K562 (cell line): Measurements from ENCODE around the gene CTSD. TPM values are rescaled to one million over a fixed set of nuclear protein-coding genes. Genes with fewer than 3 reads are reported as not detected.

Experiments used
- CHD7 ChIP-seq: fragments of 200-600 bp; sonication (generic); IDR thresholded peaks from one replicate; pipeline ENCODE4 v1.6.1; 2012; ENCODE audit warnings: mild to moderate bottlenecking, low read depth, low read length, inconsistent platforms
- FOSL1 ChIP-seq: fragments of 200-800 bp; sonication (Bioruptor generic); conservative IDR thresholded peaks from 2 replicates; pipeline ENCODE4 v1.6.1; 2016; ENCODE audit warnings: missing genetic modification characterization, missing compliant biosample characterization
- TFAP4 ChIP-seq: sonication (generic); formaldehyde crosslinking; IDR thresholded peaks from 2 replicates; pipeline ENCODE4 v1.8.0; 2022; ENCODE audit warnings: missing genetic modification reagents, mild to moderate bottlenecking, moderate library complexity, borderline replicate concordance
- polyA plus RNA-seq, 8 experiments: library from polyadenylated mRNA; depleted of rRNA in 4 of 8; stranded (reverse) in 5 of 8; unstranded in 3 of 8; fragments of >200 nt; fragmentation: Nextera tagmentation in 2 of 8; fragmentation: Illumina TruSeq in 1 of 8; extraction: Ambion mirVana in 2 of 8; extraction: Trizol in 1 of 8; gene quantifications; 2 replicates each; pipeline versions ENCODE4 v1.2.1 to v1.2.3, GENCODE V29; 2011 to 2014; ENCODE audit warnings: inconsistent platforms in 1 of 8, missing spikeins in 1 of 8
- total RNA-seq, 7 experiments: library from RNA; depleted of rRNA in 6 of 7; stranded (reverse); fragments of >200 nt in 6 of 7; fragmentation: Illumina TruSeq in 2 of 7; extraction: Trizol in 2 of 7; gene quantifications; 2 replicates each; pipeline versions ENCODE4 v1.2.1 to v1.2.3, GENCODE V29; 2011 to 2021; ENCODE audit warnings: low replicate concordance in 1 of 7

CTSD gene
- total and polyA plus RNA-seq, 9 of the 15 experiments (the other 6 are each of a cell fraction or from before 2014, with no cell fraction given), result 1.0 to 112 (median 40.9) TPM

DNA sequence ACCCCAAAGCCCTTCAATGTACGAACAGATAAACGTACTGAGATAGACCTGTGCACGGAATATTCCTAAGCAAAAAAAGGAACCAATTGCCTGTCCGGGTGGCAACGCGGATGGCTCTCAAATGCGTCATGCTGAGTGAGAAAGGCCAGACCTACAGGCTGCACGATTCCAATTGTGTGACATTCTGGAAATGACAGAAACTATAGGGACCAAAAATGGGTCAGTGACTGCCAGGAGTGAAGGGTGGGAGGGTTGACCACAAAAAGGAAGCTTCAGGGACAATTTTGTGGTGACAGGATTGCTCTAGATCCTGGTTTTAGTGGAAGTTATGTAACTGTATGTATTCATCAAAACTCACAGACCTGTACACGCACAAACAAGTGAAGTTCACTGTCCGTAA lies 47.0 kb upstream of the CTSD start (continued):
- TF ChIP-seq CHD7 (no peak), FOSL1 (tag) (no peak), TFAP4 (no peak)
- TF ChIP-seq, all 486 proteins: peak for 0
